Measurements from ENCODE around the gene HECTD2. TPM values are rescaled to one million over a fixed set of nuclear protein-coding genes. Genes with fewer than 3 reads are reported as not detected.
"Not testable (repeated sequence)": the region's sequence is repeated elsewhere in the genome, so short reads cannot be mapped to it uniquely, and the experiment has no call there.

HECTD2 gene
- total and polyA plus RNA-seq, 4 donors: 6.0 to 25.5 (median 19.8) TPM

DNA sequence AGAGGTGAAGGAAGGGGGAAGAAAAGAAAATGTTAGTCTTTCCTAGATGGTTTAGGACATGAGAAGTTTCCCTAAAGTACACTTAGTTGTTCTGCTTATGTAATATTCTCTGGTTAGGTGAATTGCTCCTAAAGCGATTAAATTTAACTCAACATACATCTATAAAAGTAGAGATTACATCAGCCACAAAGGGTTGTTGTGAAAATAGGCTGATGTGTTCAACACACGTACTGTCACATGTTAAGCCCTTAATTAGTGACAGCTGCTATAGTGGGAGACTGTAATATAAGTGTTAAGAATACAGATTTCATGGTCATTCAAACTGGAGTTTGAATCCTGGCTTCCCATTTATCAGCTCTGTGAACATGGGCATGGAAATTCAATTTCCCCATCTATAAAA, 12.8 kb downstream of the HECTD2 start:
- 89 to 92% methylated on average over 2 of the region's 2 CpGs for WGBS, 2 donors
- H3K27me3 ChIP-seq (ENCODE audit: control insufficient read depth in 1 of 2, insufficient read depth in 2 of 2, low read length in 1 of 2): no peaks in the 10 kb centered on the region
- ATAC-seq (ENCODE audit: low FRiP score) (no peak), DNase-seq (no peak)
- H3K36me3 ChIP-seq (ENCODE audit: control insufficient read depth in 1 of 2, insufficient read depth in 2 of 2, low read length in 1 of 2): no peaks in the 10 kb centered on the region
- no peaks in the 10 kb centered on the region for H3K4me1 ChIP-seq (ENCODE audit: control insufficient read depth in 1 of 2, insufficient read depth in 2 of 2, low read length in 2 of 2)
- no peaks in the 10 kb centered on the region for H3K9me3 ChIP-seq (ENCODE audit: control insufficient read depth, low read length)
- H3K27ac ChIP-seq (ENCODE audit: low read depth in 1 of 2, low read length in 2 of 2): no peak overlapping the region
- no peak overlapping the region for H3K4me3 ChIP-seq (ENCODE audit: low read length in 2 of 2)
- intact Hi-C loops (cut with DNase I): no loop called here

DNA sequence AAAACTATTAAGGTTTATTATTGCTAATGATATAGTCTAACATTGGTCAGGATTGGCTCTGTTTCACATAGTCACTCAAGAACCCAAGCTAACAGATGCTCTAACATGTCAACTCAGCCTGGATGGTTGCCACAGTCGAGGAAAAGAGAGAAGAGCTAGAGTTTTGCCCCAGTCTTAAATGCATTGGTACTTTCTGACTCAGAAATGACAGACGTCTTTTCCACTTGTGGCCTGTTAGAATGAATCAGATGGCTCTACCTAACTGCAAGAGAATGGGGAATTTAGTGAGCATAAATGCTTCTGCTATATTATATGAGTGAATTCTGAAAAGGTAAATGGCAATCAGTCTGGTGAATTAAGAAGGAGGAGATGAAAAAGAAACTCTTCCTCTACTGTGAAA, 13.9 kb downstream of the HECTD2 start:
- Histone ChIP-seq H3K9me3 (ENCODE audit: control insufficient read depth, low read length) (no peaks in the 10 kb centered on the region), H3K4me3 (ENCODE audit: low read length in 2 of 2) (no peak overlapping the region), H3K27me3 (ENCODE audit: control insufficient read depth in 1 of 2, insufficient read depth in 2 of 2, low read length in 1 of 2) (no peaks in the 10 kb centered on the region), H3K27ac (ENCODE audit: low read depth in 1 of 2, low read length in 2 of 2) (no peak overlapping the region), H3K36me3 (ENCODE audit: control insufficient read depth in 1 of 2, insufficient read depth in 2 of 2, low read length in 1 of 2) (no peaks in the 10 kb centered on the region), H3K4me1 (ENCODE audit: control insufficient read depth in 1 of 2, insufficient read depth in 2 of 2, low read length in 2 of 2) (no peaks in the 10 kb centered on the region)
- intact Hi-C loops (cut with DNase I): no loop called here
- DNase-seq: no peak
- 32 to 44% methylated on average over 2 of the region's 2 CpGs for WGBS, 2 donors
- no peak for ATAC-seq (ENCODE audit: low FRiP score)

DNA sequence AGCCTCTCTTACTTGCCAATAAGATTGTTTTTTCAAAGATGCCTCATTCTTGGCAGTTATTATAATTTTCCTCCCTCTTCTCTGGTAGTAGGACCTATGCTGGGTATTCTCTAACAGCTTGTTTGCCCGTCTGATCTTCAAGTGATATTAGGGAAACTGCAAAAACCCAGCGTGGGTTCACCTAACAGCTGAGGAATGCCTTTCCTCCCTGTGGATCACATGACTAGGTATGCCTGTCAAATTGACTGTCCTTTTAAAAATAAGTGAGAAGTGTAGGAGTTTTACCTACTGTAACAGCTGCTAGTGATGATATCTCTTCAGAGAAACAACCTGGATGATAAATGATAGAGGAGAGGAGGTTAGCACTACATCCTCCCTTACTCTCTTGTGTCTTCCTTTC, 22.0 kb downstream of the HECTD2 start:
- Histone ChIP-seq H3K27me3 (ENCODE audit: control insufficient read depth in 1 of 2, insufficient read depth in 2 of 2, low read length in 1 of 2) (no peaks in the 10 kb centered on the region), H3K9me3 (ENCODE audit: control insufficient read depth, low read length) (no peaks in the 10 kb centered on the region), H3K4me1 (ENCODE audit: control insufficient read depth in 1 of 2, insufficient read depth in 2 of 2, low read length in 2 of 2) (no peaks in the 10 kb centered on the region), H3K4me3 (ENCODE audit: low read length in 2 of 2) (no peak overlapping the region), H3K27ac (ENCODE audit: low read depth in 1 of 2, low read length in 2 of 2) (no peak overlapping the region), H3K36me3 (ENCODE audit: control insufficient read depth in 1 of 2, insufficient read depth in 2 of 2, low read length in 1 of 2) (peaks cover 0 to 4% of the 10 kb centered on the region in 2 donors)
- DNase-seq (no peak), ATAC-seq (ENCODE audit: low FRiP score) (no peak)
- 61 to 66% methylated on average over 2 of the region's 2 CpGs for WGBS, 2 donors
- intact Hi-C loops (cut with DNase I): no loop called here

DNA sequence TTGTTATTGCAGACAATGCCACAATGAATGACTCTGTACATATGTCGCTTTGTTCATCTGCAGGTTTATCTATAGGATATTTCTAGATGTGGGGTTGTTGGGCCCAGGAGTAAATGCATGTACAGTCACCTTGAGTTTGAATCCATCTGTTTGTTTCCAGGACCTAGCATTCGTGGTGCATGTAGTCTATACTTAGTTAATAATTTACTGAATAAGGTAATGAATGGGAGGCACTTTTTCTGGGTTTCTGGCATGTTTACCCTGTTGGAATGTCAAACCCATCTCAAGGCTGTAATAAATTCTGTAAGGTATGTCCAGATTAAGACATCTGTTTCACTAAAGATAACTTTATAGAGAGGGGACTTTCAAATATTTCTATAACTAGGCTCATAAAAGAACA, 23.5 kb downstream of the HECTD2 start:
- intact Hi-C loops (cut with DNase I): no loop called here
- no peaks in the 10 kb centered on the region for H3K4me1 ChIP-seq (ENCODE audit: control insufficient read depth in 1 of 2, insufficient read depth in 2 of 2, low read length in 2 of 2)
- no peak for DNase-seq
- H3K27ac ChIP-seq (ENCODE audit: low read depth in 1 of 2, low read length in 2 of 2): no peak overlapping the region
- 53 to 55% methylated on average over 2 of the region's 2 CpGs for WGBS, 2 donors
- ATAC-seq (ENCODE audit: low FRiP score): no peak
- H3K36me3 ChIP-seq (ENCODE audit: control insufficient read depth in 1 of 2, insufficient read depth in 2 of 2, low read length in 1 of 2): peaks cover 0 to 4% of the 10 kb centered on the region in 2 donors
- no peak overlapping the region for H3K4me3 ChIP-seq (ENCODE audit: low read length in 2 of 2)
- H3K27me3 ChIP-seq (ENCODE audit: control insufficient read depth in 1 of 2, insufficient read depth in 2 of 2, low read length in 1 of 2): no peaks in the 10 kb centered on the region
- no peaks in the 10 kb centered on the region for H3K9me3 ChIP-seq (ENCODE audit: control insufficient read depth, low read length)

DNA sequence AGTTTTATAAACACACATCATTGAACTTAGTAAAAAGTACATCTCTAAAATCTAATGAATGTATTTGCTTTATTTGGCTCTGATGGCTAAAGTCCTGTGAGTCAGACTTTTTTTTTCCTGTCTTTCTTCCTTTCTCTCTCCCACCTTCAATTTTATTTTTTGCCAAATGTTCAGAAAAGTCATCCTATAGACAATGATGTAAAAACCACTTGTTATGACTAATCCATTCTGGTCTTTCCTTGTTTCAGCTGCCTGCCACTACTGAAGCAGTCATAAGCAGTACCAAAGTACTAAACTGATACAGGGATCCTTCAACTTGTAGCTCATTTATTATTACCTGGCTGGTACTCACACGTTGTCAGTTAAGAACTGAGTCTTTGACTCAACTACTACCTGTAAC, 23.9 kb downstream of the HECTD2 start:
- H3K27me3 ChIP-seq (ENCODE audit: control insufficient read depth in 1 of 2, insufficient read depth in 2 of 2, low read length in 1 of 2): no peaks in the 10 kb centered on the region
- no peaks in the 10 kb centered on the region for H3K9me3 ChIP-seq (ENCODE audit: control insufficient read depth, low read length)
- H3K4me3 ChIP-seq (ENCODE audit: low read length in 2 of 2): no peak overlapping the region
- intact Hi-C loops (cut with DNase I): no loop called here
- no peak for DNase-seq
- H3K36me3 ChIP-seq (ENCODE audit: control insufficient read depth in 1 of 2, insufficient read depth in 2 of 2, low read length in 1 of 2): peaks cover 0 to 4% of the 10 kb centered on the region in 2 donors
- 69 to 74% methylated on average over 1 of the region's 1 CpG for WGBS, 2 donors
- H3K27ac ChIP-seq (ENCODE audit: low read depth in 1 of 2, low read length in 2 of 2): no peak overlapping the region
- no peaks in the 10 kb centered on the region for H3K4me1 ChIP-seq (ENCODE audit: control insufficient read depth in 1 of 2, insufficient read depth in 2 of 2, low read length in 2 of 2)
- no peak for ATAC-seq (ENCODE audit: low FRiP score)

DNA sequence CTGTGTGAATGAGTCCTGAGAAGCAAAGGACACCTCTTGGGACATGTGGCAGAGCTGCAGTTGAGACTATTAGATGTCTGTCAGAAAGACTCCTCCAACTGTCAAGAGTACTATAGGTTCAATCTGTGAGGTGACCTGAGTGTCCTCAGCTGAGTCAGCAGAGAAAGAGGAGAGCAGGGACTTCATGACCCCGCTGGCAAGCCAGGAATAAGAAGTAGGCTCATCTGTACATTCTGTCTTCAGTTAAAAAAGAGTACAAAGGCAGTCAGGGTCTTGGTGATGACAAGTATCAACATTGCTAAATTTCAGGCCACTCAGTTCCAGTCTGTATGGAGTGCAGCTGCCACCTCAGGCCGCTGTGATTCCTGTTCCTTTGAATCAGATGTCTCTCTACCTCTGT, 25.1 kb downstream of the HECTD2 start:
- H3K36me3 ChIP-seq (ENCODE audit: control insufficient read depth in 1 of 2, insufficient read depth in 2 of 2, low read length in 1 of 2): peaks cover 0 to 4% of the 10 kb centered on the region in 2 donors
- DNase-seq (no peak), ATAC-seq (ENCODE audit: low FRiP score) (no peak)
- H3K27me3 ChIP-seq (ENCODE audit: control insufficient read depth in 1 of 2, insufficient read depth in 2 of 2, low read length in 1 of 2): no peaks in the 10 kb centered on the region
- H3K4me3 ChIP-seq (ENCODE audit: low read length in 2 of 2): no peak overlapping the region
- no peaks in the 10 kb centered on the region for H3K4me1 ChIP-seq (ENCODE audit: control insufficient read depth in 1 of 2, insufficient read depth in 2 of 2, low read length in 2 of 2)
- no peaks in the 10 kb centered on the region for H3K9me3 ChIP-seq (ENCODE audit: control insufficient read depth, low read length)
- 92 to 98% methylated on average over 2 of the region's 2 CpGs for WGBS, 2 donors
- intact Hi-C loops (cut with DNase I): no loop called here
- no peak overlapping the region for H3K27ac ChIP-seq (ENCODE audit: low read depth in 1 of 2, low read length in 2 of 2)

DNA sequence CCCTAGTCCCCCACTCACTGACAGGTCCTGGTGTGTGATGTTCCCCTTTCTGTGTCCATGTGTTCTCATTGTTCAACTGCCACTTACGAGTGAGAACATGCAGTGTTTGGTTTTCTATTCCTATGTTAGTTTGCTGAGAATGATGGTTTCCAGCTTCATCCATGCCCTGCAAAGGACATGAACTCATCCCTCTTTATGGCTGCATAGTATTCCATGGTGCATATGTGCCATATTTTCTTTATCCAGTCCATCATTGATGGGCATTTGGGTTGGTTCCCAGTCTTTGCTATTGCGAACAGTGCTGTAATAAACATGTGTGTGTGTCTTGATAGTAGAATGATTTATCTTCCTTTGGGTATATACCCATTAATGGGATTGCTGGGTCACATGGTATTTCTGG, 28.1 kb downstream of the HECTD2 start:
- H3K4me1 ChIP-seq (ENCODE audit: control insufficient read depth in 1 of 2, insufficient read depth in 2 of 2, low read length in 2 of 2); H3K36me3 ChIP-seq (ENCODE audit: control insufficient read depth in 1 of 2, insufficient read depth in 2 of 2, low read length in 1 of 2); H3K27ac ChIP-seq (ENCODE audit: low read depth in 1 of 2, low read length in 2 of 2); H3K4me3 ChIP-seq (ENCODE audit: low read length in 2 of 2); H3K27me3 ChIP-seq (ENCODE audit: control insufficient read depth in 1 of 2, insufficient read depth in 2 of 2, low read length in 1 of 2); intact Hi-C loops (cut with DNase I); ATAC-seq (ENCODE audit: low FRiP score); DNase-seq; H3K9me3 ChIP-seq (ENCODE audit: control insufficient read depth, low read length): not testable (repeated sequence)
- 98 to 100% methylated on average over 2 of the region's 2 CpGs for WGBS, 2 donors

DNA sequence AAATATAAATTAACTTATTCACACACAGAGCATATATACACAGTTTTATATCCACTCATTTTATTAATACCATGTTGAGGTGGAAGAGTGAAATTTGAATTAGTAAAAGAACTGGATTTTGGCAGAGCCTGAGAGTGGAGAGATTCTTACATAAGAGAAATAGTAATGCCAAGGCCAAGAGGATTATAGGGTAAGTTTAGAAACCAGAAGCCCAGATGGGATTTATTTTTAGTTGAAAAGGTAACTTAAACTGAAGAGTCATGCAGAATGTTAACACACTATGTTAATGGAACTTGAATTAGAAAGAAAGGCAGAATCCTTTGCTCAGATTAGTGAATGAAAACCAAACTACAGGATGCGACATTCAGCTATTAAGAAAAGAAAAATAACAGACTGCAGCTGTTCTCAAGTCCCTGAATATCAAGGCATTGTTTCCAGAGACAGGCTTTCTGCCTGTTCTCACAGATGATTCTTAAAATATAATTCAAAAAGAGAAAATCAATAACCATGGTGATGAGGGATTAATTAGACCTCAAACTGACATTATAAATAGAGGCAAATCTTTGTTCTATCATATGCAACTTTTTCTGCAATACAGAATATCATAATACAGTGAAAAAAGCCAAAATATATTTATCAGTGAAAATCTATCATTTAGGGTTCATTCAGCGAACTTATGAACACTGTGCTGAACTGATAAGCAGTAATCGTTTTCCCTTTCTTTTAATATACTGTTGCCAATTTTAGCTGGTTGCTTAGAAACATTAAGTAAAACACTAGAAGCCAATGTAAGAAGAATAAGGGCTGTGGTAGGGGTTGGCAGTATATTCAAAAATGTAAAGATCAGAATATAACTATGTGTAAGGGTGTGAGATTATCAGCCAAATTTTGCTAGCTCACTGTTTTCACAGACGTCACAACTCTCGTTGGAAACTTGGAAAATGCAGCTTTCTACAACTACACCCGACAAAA, 34.4 kb downstream of the HECTD2 start:
- peaks cover 0 to 2% of the 10 kb centered on the region in 2 donors for H3K36me3 ChIP-seq (ENCODE audit: control insufficient read depth in 1 of 2, insufficient read depth in 2 of 2, low read length in 1 of 2)
- no peak overlapping the region for H3K27ac ChIP-seq (ENCODE audit: low read depth in 1 of 2, low read length in 2 of 2)
- H3K9me3 ChIP-seq (ENCODE audit: control insufficient read depth, low read length): no peaks in the 10 kb centered on the region
- WGBS, 2 donors: 23 to 32% methylated on average over 6 of the region's 6 CpGs
- no peak overlapping the region for H3K4me3 ChIP-seq (ENCODE audit: low read length in 2 of 2)
- ATAC-seq (ENCODE audit: low FRiP score) (no peak), DNase-seq (no peak)
- intact Hi-C loops (cut with DNase I): no loop called here
- H3K27me3 ChIP-seq (ENCODE audit: control insufficient read depth in 1 of 2, insufficient read depth in 2 of 2, low read length in 1 of 2): no peaks in the 10 kb centered on the region
- no peaks in the 10 kb centered on the region for H3K4me1 ChIP-seq (ENCODE audit: control insufficient read depth in 1 of 2, insufficient read depth in 2 of 2, low read length in 2 of 2)

DNA sequence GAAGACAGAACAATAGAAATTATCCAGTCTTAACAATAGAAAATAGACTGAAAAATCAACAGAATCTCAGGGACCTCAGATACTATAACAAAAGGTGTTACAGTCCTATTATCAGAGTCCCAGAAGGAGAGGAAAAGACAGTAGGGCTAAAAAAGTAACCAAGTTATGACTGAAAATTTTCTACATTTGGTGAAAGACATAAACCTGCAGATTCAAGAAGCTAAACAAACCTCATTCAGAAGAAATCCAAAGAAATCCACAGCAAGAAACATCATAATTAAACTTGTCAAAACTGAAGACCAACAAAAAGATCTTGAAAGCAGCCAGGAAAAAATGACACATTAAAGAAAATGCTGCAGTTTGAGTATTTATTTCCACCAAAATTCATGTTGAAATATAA, 41.9 kb downstream of the HECTD2 start:
- DNase-seq: no peak
- H3K4me3 ChIP-seq (ENCODE audit: low read length in 2 of 2): no peak overlapping the region
- H3K9me3 ChIP-seq (ENCODE audit: control insufficient read depth, low read length): peaks cover 2% of the 10 kb centered on the region
- ATAC-seq (ENCODE audit: low FRiP score): no peak
- H3K27ac ChIP-seq (ENCODE audit: low read depth in 1 of 2, low read length in 2 of 2): no peak overlapping the region
- H3K36me3 ChIP-seq (ENCODE audit: control insufficient read depth in 1 of 2, insufficient read depth in 2 of 2, low read length in 1 of 2): no peaks in the 10 kb centered on the region
- intact Hi-C loops (cut with DNase I): no loop called here
- H3K4me1 ChIP-seq (ENCODE audit: control insufficient read depth in 1 of 2, insufficient read depth in 2 of 2, low read length in 2 of 2): no peaks in the 10 kb centered on the region
- H3K27me3 ChIP-seq (ENCODE audit: control insufficient read depth in 1 of 2, insufficient read depth in 2 of 2, low read length in 1 of 2): no peaks in the 10 kb centered on the region

Data from aorta (tissue), 5 donors.